T47D (cell line): Measurements from ENCODE around the gene PRAC2.

ENCODE experiments used
- DNase-seq, 2 experiments: peaks; one replicate each; pipeline versions ENCODE4 v3.0.0 to v3.0.0-alpha.2; 2011 to 2012; ENCODE audit warnings: low read depth in 1 of 2, low spot score in 1 of 2
- JUND ChIP-seq: IDR thresholded peaks from 2 replicates; pipeline ENCODE4 v1.6.1; 2012; ENCODE audit warnings: low read depth
- in situ Hi-C: cut with HindIII; loops from 2 replicates; pipeline ENCODE4 v1.10.0; 2016; ENCODE audit warnings: low sequenced_read_pairs, low pct_unique_long_range_greater_than_20kb

PRAC2 gene

GRCh38 chr17:48722915-48723422, at the start of gene PRAC2:
Gene PRAC2, plus strand, starts transcription at chr17:48723185. Its CDS starts 1,226 bp downstream, at chr17:48724411.
- DNase-seq: no peak
- no peak for TF ChIP-seq JUND
- in situ Hi-C loops: no loop called here

GRCh38 chr17:48676963-48677558, 45.9 kb upstream of the PRAC2 start:
- no peak for DNase-seq
- in situ Hi-C loops: no loop called here
- no peak for TF ChIP-seq JUND

GRCh38 chr17:48678141-48678971, 44.6 kb upstream of the PRAC2 start:
- peak; percentile 62 to 78 for DNase-seq
- no peak for TF ChIP-seq JUND
- in situ Hi-C loops: no loop called here

DNA sequence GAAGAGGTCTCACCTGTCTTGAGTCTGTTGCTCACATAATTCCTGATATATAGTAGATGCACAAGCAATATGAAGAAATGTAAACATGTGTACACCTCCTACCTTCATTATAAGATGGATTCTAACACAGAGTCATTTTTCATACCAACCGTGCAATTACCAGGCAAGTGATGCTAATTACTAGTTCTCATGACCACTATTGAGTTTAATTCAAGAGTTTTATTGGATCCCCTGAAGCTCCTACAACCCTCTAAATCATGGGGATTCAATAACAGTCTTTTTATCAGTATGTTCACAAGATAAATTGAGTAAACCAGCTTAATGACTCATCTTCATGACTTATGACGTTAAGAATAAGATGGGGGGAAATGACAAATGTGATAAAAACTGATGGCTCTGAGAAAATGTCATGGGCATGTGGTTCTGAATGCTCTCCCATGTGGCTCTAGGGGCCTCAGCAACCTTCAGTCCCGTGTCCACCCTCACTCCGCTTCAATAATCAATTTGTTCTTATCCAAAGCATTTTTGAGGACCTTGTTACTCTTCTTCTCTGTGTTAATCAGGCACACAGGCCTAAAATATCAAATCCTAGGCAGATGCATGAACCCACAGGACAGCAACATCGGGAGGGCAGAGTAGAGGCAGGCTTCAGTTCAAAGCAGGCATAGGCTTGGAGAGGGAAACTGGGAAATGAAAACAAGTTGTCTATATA, 43.4 kb upstream of the PRAC2 start:
- in situ Hi-C loops: no loop called here
- DNase-seq: no peak

GRCh38 chr17:48681609-48682008, 41.4 kb upstream of the PRAC2 start:
- no peak for DNase-seq
- in situ Hi-C loops: no loop called here
- TF ChIP-seq JUND: no peak

More for the DNA sequence above, 43.4 kb upstream of the PRAC2 start:
- no peak for TF ChIP-seq JUND

GRCh38 chr17:48690655-48691054, 32.3 kb upstream of the PRAC2 start:
- no peak for TF ChIP-seq JUND
- in situ Hi-C loops: no loop called here
- DNase-seq: no peak

GRCh38 chr17:48692049-48692448, 30.9 kb upstream of the PRAC2 start:
- in situ Hi-C loops: no loop called here
- no peak for TF ChIP-seq JUND
- no peak for DNase-seq

- TF ChIP-seq JUND: no peak
- no peak for DNase-seq
- in situ Hi-C loops: no loop called here
These were observed 29.8 kb upstream of the PRAC2 start for GRCh38 chr17:48693178-48693577.

- TF ChIP-seq JUND: no peak
- in situ Hi-C loops: no loop called here
- no peak for DNase-seq
These were observed 21.0 kb upstream of the PRAC2 start for GRCh38 chr17:48701864-48702532.

GRCh38 chr17:48704361-48705248, 18.4 kb upstream of the PRAC2 start:
- TF ChIP-seq JUND: no peak
- no peak for DNase-seq
- in situ Hi-C loops: no loop called here

DNA sequence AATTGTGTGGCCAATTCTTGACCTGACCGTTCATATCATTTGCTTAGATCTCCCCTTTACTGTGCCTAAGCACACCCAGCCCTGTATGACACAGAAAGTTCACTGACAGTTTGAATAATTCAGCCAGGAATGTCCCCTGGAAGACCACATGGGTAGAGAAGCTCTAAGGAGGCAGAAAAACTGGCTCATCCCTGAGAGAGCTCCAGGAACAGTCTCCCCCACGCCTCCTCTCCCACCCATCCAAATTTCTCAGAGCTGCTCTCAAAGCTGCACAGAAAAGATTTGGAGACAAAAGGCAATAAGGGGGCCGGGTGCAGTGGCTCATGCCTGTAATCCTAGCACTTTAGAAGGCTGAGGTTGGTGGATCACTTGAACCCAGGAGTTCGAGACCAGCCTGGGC, 11.9 kb upstream of the PRAC2 start:
- in situ Hi-C loops: no loop called here
- DNase-seq: no peak
- TF ChIP-seq JUND: no peak
